B cell (primary cell): ENCODE measurements around the gene ADSS1. TPM values are rescaled to one million over a fixed set of nuclear protein-coding genes. Genes with fewer than 3 reads are reported as not detected.

Source experiments
- ATAC-seq: fragments of 200-7000 bp; cut with Tn5 transposase; one replicate; pipeline ENCODE4 v1.10.0; 2021; ENCODE audit warnings: low read depth, mild to moderate bottlenecking, moderate number of reproducible peaks, moderate library complexity
- CTCF ChIA-PET: fragments of 350-600 bp; sonication (Branson Sonifier 250); formaldehyde crosslinking; loops from one replicate; lab custom pipeline; 2021; ENCODE audit warnings: antibody characterized with exemption, inconsistent platforms; lab: Charles Lee
- POLR2A ChIA-PET: fragments of 350-600 bp; sonication (Branson Sonifier 250); formaldehyde crosslinking; loops from one replicate; lab custom pipeline; 2021; ENCODE audit warnings: antibody characterized with exemption; lab: Charles Lee
- DNase-seq: peaks from one replicate; pipeline ENCODE4 v3.0.0; 2013
- H2AFZ ChIP-seq: 2 replicates; pipeline ENCODE4 v1.6.1; 2012; ENCODE audit warnings: mild to moderate bottlenecking, low read depth, low read length; ENCODE audit not compliant: insufficient read depth, poor library complexity, severe bottlenecking
- H3K27ac ChIP-seq, 2 donors: 1 replicate in 1 of 2; 2 replicates in 1 of 2; pipeline ENCODE4 v1.5.1; 2012 to 2013; ENCODE audit warnings: low read length in 2 of 2, mild to moderate bottlenecking in 2 of 2, moderate library complexity in 1 of 2
- H3K27me3 ChIP-seq, 4 experiments: fragments of 200-600 bp in 1 of 4; sonication (generic) in 1 of 4; replicated peaks in 1 of 4; 1 replicate in 2 of 4; 2 replicates in 2 of 4; pipeline versions ENCODE4 v1.6.1 to v1.7.0; 2013 to 2016; ENCODE audit warnings: low read length in 3 of 4, mild to moderate bottlenecking in 2 of 4, mixed read lengths in 1 of 4, moderate library complexity in 1 of 4; ENCODE audit not compliant: insufficient read depth in 4 of 4, control insufficient read depth in 3 of 4; ENCODE audit errors: control extremely low read depth in 1 of 4
- H3K36me3 ChIP-seq, 2 experiments: replicated peaks in 1 of 2; 1 replicate in 1 of 2; 2 replicates in 1 of 2; pipeline versions ENCODE4 v1.6.1 to v1.7.1; 2013; ENCODE audit warnings: low read length in 1 of 2; ENCODE audit not compliant: insufficient read depth in 2 of 2, control insufficient read depth in 1 of 2; ENCODE audit errors: control extremely low read depth in 1 of 2, extremely low read depth in 1 of 2
- H3K4me1 ChIP-seq, 2 donors: fragments of 200-600 bp in 1 of 2; sonication (generic) in 1 of 2; 1 replicate in 1 of 2; 2 replicates in 1 of 2; pipeline versions ENCODE4 v1.5.1 to v1.6.1; 2013 to 2017; ENCODE audit warnings: low read length in 2 of 2; ENCODE audit not compliant: control insufficient read depth in 2 of 2, insufficient read depth in 2 of 2
- H3K4me2 ChIP-seq: replicated peaks from 2 replicates; pipeline ENCODE3; 2012; ENCODE audit warnings: mild to moderate bottlenecking, low read depth, low read length; ENCODE audit not compliant: poor library complexity, severe bottlenecking
- H3K4me3 ChIP-seq, 5 experiments: fragments of 200-600 bp in 1 of 5; sonication (generic) in 1 of 5; 1 replicate in 3 of 5; 2 replicates in 2 of 5; pipeline versions ENCODE4 v1.5.1 to v1.7.0; 2011 to 2016; ENCODE audit warnings: low read length in 4 of 5, mild to moderate bottlenecking in 4 of 5, low read depth in 2 of 5, control low read depth in 1 of 5, moderate library complexity in 1 of 5; ENCODE audit not compliant: insufficient read depth in 1 of 5; ENCODE audit errors: control extremely low read depth in 1 of 5, extremely low read depth in 1 of 5
- H3K79me2 ChIP-seq: fragments of 200-600 bp; sonication (generic); one replicate; pipeline ENCODE4 v1.6.0; 2016; ENCODE audit warnings: low read length; ENCODE audit not compliant: control insufficient read depth, insufficient read depth
- H3K9ac ChIP-seq: fragments of 200-600 bp; sonication (generic); 2 replicates; pipeline ENCODE4 v1.6.1; 2017; ENCODE audit warnings: mild to moderate bottlenecking, low read length, moderate library complexity
- H3K9me3 ChIP-seq, 3 donors: one replicate each; pipeline versions ENCODE4 v1.6.1 to v1.7.1; 2013; ENCODE audit warnings: low read length in 2 of 3; ENCODE audit not compliant: control insufficient read depth in 2 of 3, insufficient read depth in 1 of 3; ENCODE audit errors: control extremely low read depth in 1 of 3
- H4K20me1 ChIP-seq: 2 replicates; pipeline ENCODE4 v1.6.0; 2012; ENCODE audit warnings: mild to moderate bottlenecking, low read length; ENCODE audit not compliant: insufficient read depth, control insufficient read depth, poor library complexity, severe bottlenecking
- H3K27ac Mint-ChIP-seq: one replicate; pipeline ENCODE4 v1.8.0; 2021; ENCODE audit warnings: mixed read lengths
- H3K27me3 Mint-ChIP-seq: one replicate; pipeline ENCODE4 v1.8.0; 2021; ENCODE audit warnings: mixed read lengths
- H3K4me1 Mint-ChIP-seq: one replicate; pipeline ENCODE4 v1.8.0; 2021; ENCODE audit warnings: mixed read lengths
- H3K4me3 Mint-ChIP-seq: one replicate; pipeline ENCODE4 v1.8.0; 2021; ENCODE audit warnings: mixed read lengths
- H3K9me3 Mint-ChIP-seq: one replicate; pipeline ENCODE4 v1.8.0; 2022; ENCODE audit warnings: mixed read lengths; ENCODE audit not compliant: insufficient read depth
- CTCF ChIP-seq: fragments of 200-600 bp; IDR thresholded peaks from one replicate; pipeline ENCODE4 v1.8.0; 2022; ENCODE audit warnings: antibody characterized with exemption, mild to moderate bottlenecking
- EZH2 ChIP-seq: IDR thresholded peaks from 2 replicates; pipeline ENCODE4 v1.6.1; 2012; ENCODE audit warnings: borderline replicate concordance, low read depth, mild to moderate bottlenecking, moderate library complexity, low read length; ENCODE audit not compliant: insufficient read depth, poor library complexity, severe bottlenecking
- WGBS: methylation state at CpG from one replicate; pipeline ENCODE4 v1.1.5; 2013; ENCODE audit warnings: missing lambda C conversion rate; ENCODE audit not compliant: insufficient coverage; 5-methylcytosine and 5-hydroxymethylcytosine counted together
- intact Hi-C: fragments of 100-400 bp; cut with micrococcal nuclease; formaldehyde crosslinking; loops from one replicate; pipeline ENCODE4 v1.10.0; 2022
- polyA plus RNA-seq: library from polyadenylated mRNA; depleted of rRNA; stranded (reverse); fragments of >200 nt; gene quantifications from 2 replicates; pipeline ENCODE4 v1.2.3, GENCODE V29; 2012
- total RNA-seq, 2 donors: library from RNA; stranded (reverse); fragments of 120-200 nt in 1 of 2; gene quantifications; 1 replicate in 1 of 2; 2 replicates in 1 of 2; pipeline versions ENCODE4 v1.2.3 to v1.2.4, GENCODE V29; 2013 to 2022

The ADSS1 gene
- total and polyA plus RNA-seq, 2 donors (not counting 1 experiment from before 2014, with no cell fraction given): 0.33 to 1.7 TPM

- WGBS: 83% methylated on average over 11 of the region's 13 CpGs
- Histone ChIP-seq H3K9me3 (peaks cover 0 to 14% (median 0%) of the 10 kb centered on the region in 3 donors), H3K27ac (no peak overlapping the region), H4K20me1 (peaks cover 51% of the 10 kb centered on the region), H3K4me2 (peak overlapping the region; percentile 94), H3K27me3 (no peaks in the 10 kb centered on the region), H3K4me3 (peak overlapping the region in 4 of 5 experiments; percentile 85 to 98 (median 92)), H3K79me2 (peaks cover 32% of the 10 kb centered on the region), H3K9ac (peak overlapping the region; percentile 88), H3K36me3 (peaks cover 0 to 34% of the 10 kb centered on the region in 2 experiments), H3K4me1 (peaks cover 18 to 21% of the 10 kb centered on the region in 2 donors), H2AFZ (no peak overlapping the region)
- peak overlapping the region; percentile 91 for H3K4me3 Mint-ChIP-seq
- H3K9me3 Mint-ChIP-seq: no peaks in the 10 kb centered on the region
- peak overlapping the region; percentile 78 for H3K27ac Mint-ChIP-seq
- intact Hi-C loops: loop anchor here (5.0 kb wide), 3 partner anchors 313 to 1037 kb away; partner anchors contain the start of genes BRF1, GPR132, XRCC3 and ZFYVE21
- POLR2A ChIA-PET: no interaction called here
- peaks cover 33% of the 10 kb centered on the region for H3K4me1 Mint-ChIP-seq
- no peak for DNase-seq
- no peaks in the 10 kb centered on the region for H3K27me3 Mint-ChIP-seq
- CTCF ChIA-PET: interaction anchor here (1.4 to 2.5 kb wide), 2 partner anchors 14 to 291 kb away, joined by 3 to 13 read pairs; no protein-coding TSS in a partner anchor
- TF ChIP-seq EZH2: no peak
- no peak for TF ChIP-seq CTCF
- no peak for ATAC-seq
Observed at GRCh38 chr14:104754213-104754851, 30.3 kb downstream of the ADSS1 start.

- H3K9ac ChIP-seq: no peak overlapping the region
- H3K79me2 ChIP-seq: peaks cover 29% of the 10 kb centered on the region
- no peak for ATAC-seq
- H4K20me1 ChIP-seq: peaks cover 58% of the 10 kb centered on the region
- 87% methylated on average over 11 of the region's 11 CpGs for WGBS
- Mint-ChIP-seq H3K27me3 (no peaks in the 10 kb centered on the region), H3K4me1 (peaks cover 33% of the 10 kb centered on the region), H3K9me3 (no peaks in the 10 kb centered on the region), H3K27ac (no peak overlapping the region), H3K4me3 (no peak overlapping the region)
- no peak overlapping the region for H3K27ac ChIP-seq
- ChIA-PET POLR2A (no interaction called here), CTCF (interaction anchor here (2.5 kb wide), 1 partner anchor 13 kb away, joined by 13 read pairs; no protein-coding TSS in a partner anchor)
- peaks cover 0 to 11% (median 0%) of the 10 kb centered on the region in 3 donors for H3K9me3 ChIP-seq
- intact Hi-C loops: no loop called here
- H3K4me1 ChIP-seq: peaks cover 18 to 21% of the 10 kb centered on the region in 2 donors
- no peak overlapping the region for H2AFZ ChIP-seq
- no peak for DNase-seq
- TF ChIP-seq EZH2: no peak
- no peak for TF ChIP-seq CTCF
- peaks cover 0 to 40% of the 10 kb centered on the region in 2 experiments for H3K36me3 ChIP-seq
- no peak overlapping the region for H3K4me2 ChIP-seq
- no peak overlapping the region for H3K4me3 ChIP-seq
- no peaks in the 10 kb centered on the region for H3K27me3 ChIP-seq
Observed at GRCh38 chr14:104755621-104756020, 31.6 kb downstream of the ADSS1 start.
